Gastroesophageal sphincter (tissue), 4 donors: Measurements from ENCODE around the gene CDC42BPA. TPM values are rescaled to one million over a fixed set of nuclear protein-coding genes. Genes with fewer than 3 reads are reported as not detected.
A peak's percentile ranks its signal among the peaks of the same experiment; 100 is the strongest.
"Not testable (repeated sequence)": the region's sequence is repeated elsewhere in the genome, so short reads cannot be mapped to it uniquely, and the experiment has no call there.

Experiments
- ATAC-seq: fragments of 150-250 bp; one replicate; pipeline ENCODE4 v1.9.1; 2016; ENCODE audit warnings: mild to moderate bottlenecking, moderate library complexity
- H3K27ac ChIP-seq, 4 donors: fragments of 200-600 bp; sonication (generic) in 3 of 4; 1 replicate in 3 of 4; 2 replicates in 1 of 4; pipeline ENCODE4 v1.5.1; 2016 to 2019
- H3K27me3 ChIP-seq: fragments of 200-600 bp; sonication (generic); one replicate; pipeline ENCODE4 v1.5.1; 2019
- H3K36me3 ChIP-seq, 2 donors: fragments of 200-600 bp; sonication (generic); one replicate each; pipeline ENCODE4 v1.5.1; 2019; ENCODE audit warnings: control low read depth in 1 of 2
- H3K4me1 ChIP-seq, 3 donors: fragments of 200-600 bp; sonication (generic); 1 replicate in 2 of 3; 2 replicates in 1 of 3; pipeline ENCODE4 v1.5.1; 2016 to 2019; ENCODE audit warnings: control low read depth in 2 of 3
- H3K4me3 ChIP-seq, 2 donors: fragments of 200-600 bp; sonication (generic); one replicate each; pipeline ENCODE4 v1.5.1; 2019; ENCODE audit warnings: mild to moderate bottlenecking in 1 of 2, moderate library complexity in 1 of 2
- H3K9me3 ChIP-seq, 3 donors: fragments of 200-600 bp; sonication (generic); one replicate each; pipeline ENCODE4 v1.5.1; 2017 to 2019; ENCODE audit warnings: control low read depth in 2 of 3
- EP300 ChIP-seq: sonication (generic); formaldehyde crosslinking; IDR thresholded peaks from one replicate; pipeline ENCODE4 v1.6.1; 2017; ENCODE audit warnings: antibody characterized with exemption, mild to moderate bottlenecking
- POLR2A ChIP-seq, 2 donors: fragments of 450-650 bp; IDR thresholded peaks; one replicate each; pipeline ENCODE4 v1.6.1; 2017; ENCODE audit warnings: antibody characterized with exemption in 2 of 2, mild to moderate bottlenecking in 2 of 2, moderate library complexity in 1 of 2
- POLR2AphosphoS5 ChIP-seq: sonication (generic); formaldehyde crosslinking; IDR thresholded peaks from one replicate; pipeline ENCODE4 v1.6.1; 2017; ENCODE audit warnings: antibody characterized with exemption
- WGBS, 2 donors: methylation state at CpG; one replicate each; pipeline ENCODE4 v1.1.5; 2018; ENCODE audit warnings: low coverage in 1 of 2; 5-methylcytosine and 5-hydroxymethylcytosine counted together
- total RNA-seq, 4 donors: library from RNA; depleted of rRNA; stranded (reverse); fragments of >200 nt; gene quantifications; one replicate each; pipeline ENCODE4 v1.1.0, GENCODE V29; 2016
- TF ChIP-seq, protein P1 (sequence below), 4 experiments: fragments of 200-600 bp in 2 of 4; fragments of 450-650 bp in 2 of 4; sonication (generic) in 1 of 4; IDR thresholded peaks; one replicate each; pipeline ENCODE4 v1.5.1; 2017 to 2019; ENCODE audit warnings: antibody characterized with exemption in 4 of 4, mild to moderate bottlenecking in 2 of 4, moderate library complexity in 2 of 4

Gene CDC42BPA
- total RNA-seq, 4 donors from 2014 or later: 60.7 to 92.1 (median 74.1) TPM

- TF ChIP-seq POLR2A (IDR thresholded peaks at IDR 0.05) (no peak), POLR2AphosphoS5 (no peak)
- Histone ChIP-seq H3K36me3 (peaks cover 0 to 6% of the 10 kb centered on the region in 2 donors), H3K4me3 (no peak overlapping the region), H3K9me3 (no peaks in the 10 kb centered on the region), H3K27me3 (no peaks in the 10 kb centered on the region), H3K4me1 (peaks cover 0 to 34% (median 6%) of the 10 kb centered on the region in 3 donors), H3K27ac (no peak overlapping the region)
- ATAC-seq: no peak
Measured at GRCh38 chr1:227240983-227241382, 77.3 kb downstream of the CDC42BPA start.

DNA sequence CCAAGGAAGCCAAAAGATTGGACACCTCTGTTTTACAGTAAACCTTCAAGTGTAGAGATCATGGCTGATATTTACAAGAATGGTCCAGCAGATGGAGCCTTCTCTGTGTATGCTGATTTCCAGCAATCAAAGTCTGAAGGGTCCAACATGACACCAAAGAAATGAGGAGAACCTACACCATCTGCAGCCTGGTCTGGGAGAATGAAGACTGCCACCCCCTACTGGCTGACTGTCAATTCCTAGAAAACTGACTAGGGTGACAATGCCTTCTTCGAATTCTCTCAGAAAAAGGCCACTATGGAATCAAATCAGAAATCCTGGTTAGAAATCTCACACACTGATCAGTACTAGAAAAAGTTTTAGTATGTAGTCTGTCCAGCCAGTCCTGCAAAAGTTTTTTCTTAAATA is 83.3 kb downstream of the CDC42BPA start:
- Histone ChIP-seq H3K4me1 (peaks cover 0 to 19% (median 3%) of the 10 kb centered on the region in 3 donors), H3K36me3 (no peaks in the 10 kb centered on the region), H3K27me3 (no peaks in the 10 kb centered on the region), H3K27ac (no peak overlapping the region), H3K9me3 (no peaks in the 10 kb centered on the region), H3K4me3 (no peak overlapping the region)
- WGBS, 2 donors: 64 to 89% methylated on average over 1 of the region's 1 CpG
- no peak for ATAC-seq
- TF ChIP-seq POLR2AphosphoS5: no peak
- TF ChIP-seq, protein P1, sequence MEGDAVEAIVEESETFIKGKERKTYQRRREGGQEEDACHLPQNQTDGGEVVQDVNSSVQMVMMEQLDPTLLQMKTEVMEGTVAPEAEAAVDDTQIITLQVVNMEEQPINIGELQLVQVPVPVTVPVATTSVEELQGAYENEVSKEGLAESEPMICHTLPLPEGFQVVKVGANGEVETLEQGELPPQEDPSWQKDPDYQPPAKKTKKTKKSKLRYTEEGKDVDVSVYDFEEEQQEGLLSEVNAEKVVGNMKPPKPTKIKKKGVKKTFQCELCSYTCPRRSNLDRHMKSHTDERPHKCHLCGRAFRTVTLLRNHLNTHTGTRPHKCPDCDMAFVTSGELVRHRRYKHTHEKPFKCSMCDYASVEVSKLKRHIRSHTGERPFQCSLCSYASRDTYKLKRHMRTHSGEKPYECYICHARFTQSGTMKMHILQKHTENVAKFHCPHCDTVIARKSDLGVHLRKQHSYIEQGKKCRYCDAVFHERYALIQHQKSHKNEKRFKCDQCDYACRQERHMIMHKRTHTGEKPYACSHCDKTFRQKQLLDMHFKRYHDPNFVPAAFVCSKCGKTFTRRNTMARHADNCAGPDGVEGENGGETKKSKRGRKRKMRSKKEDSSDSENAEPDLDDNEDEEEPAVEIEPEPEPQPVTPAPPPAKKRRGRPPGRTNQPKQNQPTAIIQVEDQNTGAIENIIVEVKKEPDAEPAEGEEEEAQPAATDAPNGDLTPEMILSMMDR (IDR thresholded peaks at IDR 0.05): peak in 3 of 4 experiments; percentile 31 to 40 (median 32)

DNA sequence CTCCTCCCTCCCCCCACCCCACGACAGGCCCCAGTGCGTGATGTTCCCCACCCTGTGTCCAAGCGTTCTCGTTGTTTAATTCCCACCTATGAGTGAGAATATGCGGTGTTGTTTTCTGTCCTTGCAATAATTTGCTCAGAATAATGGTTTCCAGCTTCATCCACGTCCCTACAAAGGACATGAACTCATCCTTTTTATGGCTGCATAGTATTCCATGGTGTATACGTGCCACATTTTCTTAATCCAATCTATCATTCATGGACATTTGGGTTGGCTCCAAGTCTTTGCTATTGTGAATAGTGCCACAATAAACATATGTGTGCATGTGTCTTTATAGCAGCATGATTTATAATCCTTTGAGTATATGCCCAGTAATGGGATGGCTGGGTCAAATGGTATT is 87.2 kb downstream of the CDC42BPA start:
- H3K9me3 ChIP-seq, H3K4me3 ChIP-seq, H3K27me3 ChIP-seq, H3K36me3 ChIP-seq, ATAC-seq, H3K27ac ChIP-seq: not testable (repeated sequence)
- H3K4me1 ChIP-seq: peaks cover 0 to 24% (median 3%) of the 10 kb centered on the region in 3 donors
- WGBS, 2 donors: 92 to 95% methylated on average over 6 of the region's 7 CpGs

GRCh38 chr1:227228201-227228600 is 90.1 kb downstream of the CDC42BPA start:
- 87 to 97% methylated on average over 3 of the region's 3 CpGs for WGBS, 2 donors
- TF ChIP-seq EP300 (no peak), POLR2AphosphoS5 (no peak), POLR2A (IDR thresholded peaks at IDR 0.05) (no peak)
- TF ChIP-seq, protein P1 (IDR thresholded peaks at IDR 0.05): no peak
- no peaks in the 10 kb centered on the region for H3K9me3 ChIP-seq
- no peak overlapping the region for H3K27ac ChIP-seq
- ATAC-seq: no peak
- H3K4me3 ChIP-seq: no peak overlapping the region
- H3K4me1 ChIP-seq: peaks cover 0 to 21% (median 0%) of the 10 kb centered on the region in 3 donors
- no peaks in the 10 kb centered on the region for H3K27me3 ChIP-seq
- H3K36me3 ChIP-seq: no peaks in the 10 kb centered on the region

DNA sequence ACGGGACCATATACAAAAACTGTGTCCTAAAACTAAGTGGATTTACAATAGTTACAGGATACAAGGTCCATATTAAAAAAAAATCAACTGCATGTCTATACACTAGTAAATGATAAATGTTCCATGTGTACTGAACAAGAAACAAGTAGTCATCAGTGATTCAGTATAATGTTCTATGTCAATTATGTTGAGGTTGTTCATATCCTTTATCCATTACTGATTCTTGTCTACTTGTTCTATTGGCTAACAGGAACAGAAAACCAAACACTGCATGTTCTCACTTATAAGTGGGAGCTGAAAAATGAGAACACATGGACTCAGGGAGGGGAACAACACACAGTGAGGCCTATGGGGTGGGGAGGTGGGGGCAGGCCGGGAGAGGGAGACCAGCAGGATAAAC is 90.5 kb downstream of the CDC42BPA start:
- Histone ChIP-seq H3K4me3 (no peak overlapping the region), H3K4me1 (peaks cover 0 to 21% (median 0%) of the 10 kb centered on the region in 3 donors), H3K27me3 (no peaks in the 10 kb centered on the region), H3K27ac (no peak overlapping the region), H3K9me3 (no peaks in the 10 kb centered on the region), H3K36me3 (no peaks in the 10 kb centered on the region)
- ATAC-seq: no peak
- WGBS, 2 donors: 60 to 64% methylated on average over 2 of the region's 2 CpGs
- TF ChIP-seq POLR2A (IDR thresholded peaks at IDR 0.05) (no peak), POLR2AphosphoS5 (no peak), EP300 (no peak)
- TF ChIP-seq, protein P1 (IDR thresholded peaks at IDR 0.05): no peak

DNA sequence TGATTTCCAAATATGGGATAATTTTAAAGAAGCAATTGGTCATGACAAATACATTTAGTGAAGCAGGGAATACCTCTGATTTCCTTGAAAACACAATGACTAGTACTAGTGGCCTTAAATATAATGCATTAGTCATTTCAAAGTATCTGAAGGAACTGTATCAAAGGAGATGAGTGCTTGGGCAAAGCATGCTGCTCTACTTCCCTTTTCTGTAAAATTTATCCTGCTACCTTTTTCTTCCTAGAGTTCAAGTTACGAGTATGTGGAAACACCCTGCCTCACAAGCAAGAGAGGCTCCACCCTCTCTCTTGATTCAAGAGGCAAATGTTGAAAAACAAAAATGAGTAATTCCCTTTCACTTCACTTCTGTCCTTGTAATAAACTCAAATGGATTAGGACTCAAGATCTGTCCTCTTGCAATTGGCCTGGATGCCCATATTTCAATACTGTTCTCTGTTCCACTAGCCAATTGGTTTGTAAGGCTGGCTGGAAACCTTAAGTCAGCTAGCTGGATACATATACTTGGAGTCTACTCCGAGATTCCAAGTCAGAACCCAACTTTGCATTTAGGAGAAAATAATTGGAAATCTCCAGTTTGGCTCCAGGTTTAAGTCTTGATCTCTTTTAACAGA is 92.5 kb downstream of the CDC42BPA start:
- Histone ChIP-seq H3K9me3 (no peaks in the 10 kb centered on the region), H3K4me3 (no peak overlapping the region), H3K27ac (no peak overlapping the region), H3K4me1 (peaks cover 0 to 21% (median 0%) of the 10 kb centered on the region in 3 donors), H3K36me3 (no peaks in the 10 kb centered on the region), H3K27me3 (no peaks in the 10 kb centered on the region)
- no peak for TF ChIP-seq POLR2AphosphoS5
- no peak for TF ChIP-seq POLR2A (IDR thresholded peaks at IDR 0.05)
- TF ChIP-seq, protein P1 (IDR thresholded peaks at IDR 0.05): no peak
- TF ChIP-seq EP300: no peak
- 54 to 55% methylated on average over 2 of the region's 2 CpGs for WGBS, 2 donors
- peak; percentile 19 for ATAC-seq
